ENCODE data around the gene NRP2.

DNA sequence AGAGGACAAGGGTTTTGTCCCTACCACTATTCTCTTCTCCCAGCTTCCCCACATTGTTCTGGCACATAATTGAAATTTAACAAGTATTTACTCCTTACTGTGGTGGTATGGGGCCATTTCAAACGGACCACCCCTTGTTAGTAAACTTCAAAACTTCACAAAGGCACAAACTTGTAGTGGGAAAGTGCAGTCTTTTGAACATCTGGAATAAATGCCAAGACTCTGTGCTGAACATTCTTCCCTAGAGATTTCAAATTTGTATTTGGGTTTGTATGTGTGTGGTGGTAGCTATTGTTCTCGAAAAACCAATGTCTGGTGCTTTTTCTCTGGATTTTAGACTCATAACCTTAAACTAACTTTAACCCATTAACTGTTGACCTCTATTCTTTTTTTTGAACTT, 151.6 kb downstream of the NRP2 start:
- TF ChIP-seq, protein P1, sequence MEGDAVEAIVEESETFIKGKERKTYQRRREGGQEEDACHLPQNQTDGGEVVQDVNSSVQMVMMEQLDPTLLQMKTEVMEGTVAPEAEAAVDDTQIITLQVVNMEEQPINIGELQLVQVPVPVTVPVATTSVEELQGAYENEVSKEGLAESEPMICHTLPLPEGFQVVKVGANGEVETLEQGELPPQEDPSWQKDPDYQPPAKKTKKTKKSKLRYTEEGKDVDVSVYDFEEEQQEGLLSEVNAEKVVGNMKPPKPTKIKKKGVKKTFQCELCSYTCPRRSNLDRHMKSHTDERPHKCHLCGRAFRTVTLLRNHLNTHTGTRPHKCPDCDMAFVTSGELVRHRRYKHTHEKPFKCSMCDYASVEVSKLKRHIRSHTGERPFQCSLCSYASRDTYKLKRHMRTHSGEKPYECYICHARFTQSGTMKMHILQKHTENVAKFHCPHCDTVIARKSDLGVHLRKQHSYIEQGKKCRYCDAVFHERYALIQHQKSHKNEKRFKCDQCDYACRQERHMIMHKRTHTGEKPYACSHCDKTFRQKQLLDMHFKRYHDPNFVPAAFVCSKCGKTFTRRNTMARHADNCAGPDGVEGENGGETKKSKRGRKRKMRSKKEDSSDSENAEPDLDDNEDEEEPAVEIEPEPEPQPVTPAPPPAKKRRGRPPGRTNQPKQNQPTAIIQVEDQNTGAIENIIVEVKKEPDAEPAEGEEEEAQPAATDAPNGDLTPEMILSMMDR (IDR thresholded peaks at IDR 0.05): no peak
- TF ChIP-seq POLR2A (IDR thresholded peaks at IDR 0.05): no peak
- TF ChIP-seq EP300 (IDR thresholded peaks at IDR 0.05): no peak

Measured in upper lobe of left lung (tissue), 4 donors.